HUES48 (cell line): ENCODE results near the gene ARPC5.

Experiments used
- H3K27ac ChIP-seq: one replicate; pipeline ENCODE4 v1.7.0; 2013; ENCODE audit warnings: low read depth, low read length, inconsistent platforms
- H3K27me3 ChIP-seq: 2 replicates; pipeline ENCODE4 v1.6.1; 2013; ENCODE audit warnings: mild to moderate bottlenecking, low read length; ENCODE audit not compliant: control insufficient read depth, insufficient read depth
- H3K36me3 ChIP-seq: 2 replicates; pipeline ENCODE4 v1.6.1; 2013; ENCODE audit warnings: low read length; ENCODE audit not compliant: control insufficient read depth, insufficient read depth
- H3K4me1 ChIP-seq: 2 replicates; pipeline ENCODE4 v1.6.1; 2013; ENCODE audit warnings: mild to moderate bottlenecking, low read length; ENCODE audit not compliant: control insufficient read depth, insufficient read depth
- H3K4me3 ChIP-seq: 2 replicates; pipeline ENCODE4 v1.5.1; 2013; ENCODE audit warnings: mild to moderate bottlenecking, low read depth, low read length
- H3K9ac ChIP-seq: 2 replicates; pipeline ENCODE4 v1.6.1; 2013; ENCODE audit warnings: mild to moderate bottlenecking, low read depth, low read length, moderate library complexity
- H3K9me3 ChIP-seq: 2 replicates; pipeline ENCODE4 v1.6.1; 2013; ENCODE audit warnings: low read length; ENCODE audit not compliant: control insufficient read depth, insufficient read depth

The ARPC5 gene

DNA sequence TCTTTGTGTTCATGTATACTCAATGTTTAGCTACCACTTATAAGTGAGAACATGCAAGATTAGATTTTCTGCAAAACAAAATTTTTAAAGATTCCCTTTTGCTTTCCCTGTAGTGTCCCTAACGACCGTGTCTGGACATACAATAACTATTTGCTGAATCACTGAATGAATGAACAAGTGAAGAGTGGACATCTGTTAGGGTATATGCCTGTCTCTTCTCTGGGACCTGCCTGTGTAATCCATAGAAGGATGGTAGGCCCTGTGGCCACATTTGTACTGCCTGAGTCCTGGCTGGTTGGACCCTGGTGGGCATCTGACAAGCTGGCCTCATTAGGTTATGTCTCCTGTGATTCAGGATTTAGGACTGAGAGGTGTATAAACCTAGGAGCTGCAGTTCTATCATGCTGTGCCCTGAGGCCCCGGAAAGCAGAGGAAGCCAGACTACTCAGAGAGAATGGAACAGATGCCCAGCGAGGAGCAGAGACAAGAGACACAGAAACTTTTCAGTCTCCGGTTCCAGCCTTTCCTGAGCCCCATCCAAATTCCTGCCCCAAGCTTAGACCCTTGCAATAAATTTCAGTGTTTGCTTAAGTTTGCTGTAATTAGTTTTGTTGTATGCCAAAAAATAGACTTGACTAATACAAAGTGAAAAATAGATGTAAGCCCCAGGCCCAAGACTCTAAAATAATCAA lies 37.8 kb downstream of the ARPC5 start:
- Histone ChIP-seq H3K27me3 (no peaks in the 10 kb centered on the region), H3K4me1 (no peaks in the 10 kb centered on the region), H3K4me3 (no peak overlapping the region), H3K27ac (no peak overlapping the region), H3K36me3 (no peaks in the 10 kb centered on the region), H3K9me3 (no peaks in the 10 kb centered on the region), H3K9ac (no peak overlapping the region)

DNA sequence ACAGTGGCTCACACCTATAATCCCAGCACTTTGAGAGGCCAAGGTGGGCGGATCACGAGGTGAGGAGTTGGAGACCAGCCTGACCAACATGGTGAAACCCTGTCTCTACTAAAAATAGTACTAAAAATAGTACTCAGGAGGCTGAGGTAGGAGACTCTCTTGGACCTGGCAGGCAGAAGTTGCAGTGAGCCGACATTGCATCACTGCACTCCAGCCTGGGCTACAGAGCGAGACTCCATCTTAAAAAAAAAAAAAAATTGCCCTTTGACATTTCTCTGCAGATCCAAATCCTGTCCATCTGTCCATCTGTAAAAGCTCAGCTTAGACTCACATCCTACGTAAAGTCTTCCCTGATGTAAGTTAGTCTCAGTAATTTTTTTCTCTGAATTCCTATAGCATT lies 39.1 kb downstream of the ARPC5 start:
- Histone ChIP-seq H3K27ac (no peak overlapping the region), H3K9ac (no peak overlapping the region), H3K36me3 (no peaks in the 10 kb centered on the region), H3K27me3 (no peaks in the 10 kb centered on the region), H3K4me3 (no peak overlapping the region), H3K4me1 (no peaks in the 10 kb centered on the region), H3K9me3 (no peaks in the 10 kb centered on the region)

GRCh38 chr1:183595537-183595936 lies 40.0 kb downstream of the ARPC5 start:
- no peaks in the 10 kb centered on the region for H3K36me3 ChIP-seq
- no peaks in the 10 kb centered on the region for H3K27me3 ChIP-seq
- H3K9ac ChIP-seq, result no peak overlapping the region
- H3K27ac ChIP-seq, result no peak overlapping the region
- no peaks in the 10 kb centered on the region for H3K4me1 ChIP-seq
- no peaks in the 10 kb centered on the region for H3K9me3 ChIP-seq
- no peak overlapping the region for H3K4me3 ChIP-seq

DNA sequence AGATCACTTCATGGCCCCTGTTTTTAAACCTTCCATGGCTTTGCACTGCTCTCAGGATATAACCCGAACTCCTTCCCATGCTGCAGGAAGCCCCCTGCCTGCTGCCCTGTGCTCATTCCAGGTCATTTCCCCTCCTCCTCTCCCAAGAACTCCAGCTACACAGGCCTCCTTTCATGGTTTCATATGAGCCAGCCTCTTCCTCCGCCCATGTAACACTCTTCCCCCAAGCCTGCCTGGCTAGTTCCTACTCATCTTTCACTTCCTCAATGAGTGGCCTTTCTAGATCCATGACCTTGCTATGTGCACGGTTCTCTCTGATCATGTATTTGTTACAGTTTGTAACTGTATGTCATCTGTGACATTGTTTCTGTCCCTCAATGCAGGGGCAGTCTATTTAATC lies 42.2 kb downstream of the ARPC5 start:
- Histone ChIP-seq H3K4me1 (no peaks in the 10 kb centered on the region; the same call in 1 of the 2 replicates), H3K4me3 (no peak overlapping the region), H3K9ac (no peak overlapping the region), H3K27me3 (no peaks in the 10 kb centered on the region), H3K9me3 (no peaks in the 10 kb centered on the region), H3K36me3 (no peaks in the 10 kb centered on the region), H3K27ac (no peak overlapping the region)

GRCh38 chr1:183592733-183593132 lies 42.9 kb downstream of the ARPC5 start:
- H3K36me3 ChIP-seq, result no peaks in the 10 kb centered on the region
- no peak overlapping the region for H3K27ac ChIP-seq
- H3K27me3 ChIP-seq, result no peaks in the 10 kb centered on the region
- no peak overlapping the region for H3K4me3 ChIP-seq
- H3K9me3 ChIP-seq, result no peaks in the 10 kb centered on the region
- H3K4me1 ChIP-seq, result no peaks in the 10 kb centered on the region; the same call in 1 of the 2 replicates
- H3K9ac ChIP-seq, result no peak overlapping the region

DNA sequence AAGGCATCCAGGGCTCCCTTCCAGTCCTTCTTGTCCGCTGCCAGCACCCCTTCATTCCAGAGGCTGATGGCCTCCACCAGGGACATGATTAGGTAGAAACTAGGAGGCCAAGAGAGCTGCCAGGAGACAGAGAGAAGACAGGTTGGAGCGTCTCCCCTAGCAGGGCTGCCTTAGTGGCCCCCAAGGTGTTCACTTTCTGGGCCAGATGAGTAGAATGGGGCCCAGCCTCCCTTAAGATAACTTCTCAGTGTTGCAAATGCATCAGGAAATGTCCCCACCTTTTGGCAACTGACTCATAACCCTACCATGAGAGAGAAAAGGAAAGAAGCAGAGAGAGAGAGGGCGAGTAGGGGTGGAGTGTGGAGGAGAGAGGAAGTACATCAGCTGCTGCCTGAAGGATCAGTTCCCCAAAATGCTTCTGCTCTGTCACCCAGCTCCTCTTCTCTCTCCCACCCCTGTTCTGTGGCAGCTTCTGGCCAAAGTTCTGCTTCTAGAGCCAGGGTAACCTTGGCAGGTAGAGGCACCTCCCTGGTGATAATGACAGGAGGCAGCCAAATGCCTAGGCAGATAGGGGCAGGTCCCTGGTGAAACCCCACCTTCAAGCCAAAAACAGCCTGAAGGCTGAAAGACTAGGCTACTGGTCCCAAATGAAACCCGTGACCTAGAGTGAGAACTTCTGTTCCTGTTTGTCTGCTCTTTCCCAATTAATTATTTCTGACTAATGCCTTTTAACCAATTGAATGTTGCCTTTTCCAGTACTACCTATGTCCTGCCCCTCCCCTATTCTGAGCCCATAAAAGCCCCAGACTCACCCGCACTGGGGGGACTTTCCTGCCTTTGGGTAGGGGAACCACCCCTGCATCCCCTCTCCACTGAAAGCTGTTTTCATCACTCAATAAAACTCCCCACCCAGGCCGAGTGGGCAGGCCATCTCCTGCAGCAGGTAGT lies 45.1 kb downstream of the ARPC5 start, which contains the start of gene NCF2:
TSS of gene NCF2 (minus strand) at position 216 of the 948 bp plus-strand sequence. CDS start at position 86, 130 bp downstream.
- Histone ChIP-seq H3K27ac (no peak within 1 kb of the TSS), H3K9ac (no peak within 1 kb of the TSS), H3K4me3 (no peak within 1 kb of the TSS)

DNA sequence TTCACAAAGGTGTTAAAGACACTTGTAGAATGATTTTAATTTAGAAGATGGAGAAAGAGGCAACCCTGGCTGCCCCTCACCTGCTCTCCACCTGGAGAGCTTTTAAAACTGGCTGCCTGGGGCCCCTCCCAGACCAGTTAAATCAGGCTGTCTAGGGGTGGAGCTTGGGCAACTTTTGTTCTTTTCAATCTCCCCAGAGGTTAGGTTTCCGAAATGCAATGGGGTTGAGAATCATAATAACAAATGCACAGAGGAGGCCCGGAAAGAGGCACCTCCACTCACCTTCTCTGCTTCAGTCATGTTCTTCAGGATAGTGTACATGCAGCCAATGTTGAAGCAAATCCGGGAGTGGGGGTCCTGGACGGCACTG lies 45.7 kb downstream of the ARPC5 start:
- H3K27ac ChIP-seq, result no peak overlapping the region
- peaks cover 3% of the 10 kb centered on the region; the same call in 1 of the 2 replicates for H3K4me1 ChIP-seq
- H3K9ac ChIP-seq, result no peak overlapping the region
- no peaks in the 10 kb centered on the region for H3K36me3 ChIP-seq
- H3K27me3 ChIP-seq, result no peaks in the 10 kb centered on the region
- H3K9me3 ChIP-seq, result no peaks in the 10 kb centered on the region
- no peak overlapping the region for H3K4me3 ChIP-seq

More for the DNA sequence above, 45.1 kb downstream of the ARPC5 start, which contains the start of gene NCF2:
- H3K27me3 ChIP-seq, result no peaks in the 10 kb centered on the region
- H3K36me3 ChIP-seq, result no peaks in the 10 kb centered on the region
- no peaks in the 10 kb centered on the region for H3K9me3 ChIP-seq
- H3K4me1 ChIP-seq, result peaks cover 3% of the 10 kb centered on the region; the same call in 1 of the 2 replicates

- Histone ChIP-seq H3K9ac (no peak overlapping the region), H3K4me1 (peaks cover 3% of the 10 kb centered on the region; the same call in 1 of the 2 replicates), H3K27ac (no peak overlapping the region), H3K4me3 (no peak overlapping the region), H3K9me3 (no peaks in the 10 kb centered on the region), H3K27me3 (no peaks in the 10 kb centered on the region), H3K36me3 (no peaks in the 10 kb centered on the region)
Measured at GRCh38 chr1:183589384-183589783, 46.2 kb downstream of the ARPC5 start.

DNA sequence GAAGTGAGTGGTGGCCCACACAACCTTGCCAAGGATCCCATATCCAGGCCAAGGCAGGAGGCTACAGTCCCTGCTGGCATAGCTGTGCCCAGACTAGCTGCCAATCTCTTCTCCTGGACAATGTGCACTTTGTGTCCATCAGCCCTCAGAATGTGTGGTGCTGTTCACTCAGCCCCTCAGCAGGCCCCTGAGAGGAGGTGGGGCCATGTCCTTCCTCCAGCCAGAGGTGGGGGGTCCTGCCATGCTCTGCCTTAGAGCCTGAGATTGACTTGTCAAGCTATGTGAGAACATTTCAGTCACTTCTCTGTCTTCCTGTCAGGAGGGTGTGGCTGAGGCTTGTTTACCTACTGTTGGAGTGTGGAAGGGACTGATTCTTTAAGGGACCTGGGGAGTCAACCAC lies 46.8 kb downstream of the ARPC5 start:
- no peak overlapping the region for H3K4me3 ChIP-seq
- no peak overlapping the region for H3K27ac ChIP-seq
- H3K36me3 ChIP-seq, result no peaks in the 10 kb centered on the region
- no peaks in the 10 kb centered on the region for H3K27me3 ChIP-seq
- H3K9me3 ChIP-seq, result no peaks in the 10 kb centered on the region
- H3K9ac ChIP-seq, result no peak overlapping the region
- peaks cover 3% of the 10 kb centered on the region; the same call in 1 of the 2 replicates for H3K4me1 ChIP-seq

DNA sequence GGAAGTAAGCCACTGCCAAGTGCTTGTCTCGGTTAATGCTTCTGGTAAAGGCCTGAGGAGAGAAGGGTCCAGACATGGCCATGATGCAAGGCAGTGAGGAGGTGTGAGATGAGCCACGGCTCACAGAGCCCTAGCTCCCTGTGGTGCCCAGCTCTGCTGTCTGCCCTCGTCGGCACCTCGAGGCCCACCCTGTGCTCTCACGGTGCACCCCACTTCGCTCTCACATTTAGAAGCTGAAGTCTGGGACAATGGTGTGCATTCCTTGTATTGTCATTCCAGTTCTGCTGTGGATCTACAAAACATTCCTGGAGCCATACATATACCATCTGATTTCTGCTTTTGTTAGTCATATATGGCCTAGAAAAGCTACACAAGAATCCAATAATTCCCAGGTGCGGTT lies 48.7 kb downstream of the ARPC5 start:
- H3K9ac ChIP-seq, result no peak overlapping the region
- H3K9me3 ChIP-seq, result no peaks in the 10 kb centered on the region
- H3K4me3 ChIP-seq, result no peak overlapping the region
- peaks cover 3% of the 10 kb centered on the region; the same call in 1 of the 2 replicates for H3K4me1 ChIP-seq
- H3K27me3 ChIP-seq, result no peaks in the 10 kb centered on the region
- H3K27ac ChIP-seq, result no peak overlapping the region
- no peaks in the 10 kb centered on the region for H3K36me3 ChIP-seq

GRCh38 chr1:183586455-183586854 lies 49.1 kb downstream of the ARPC5 start:
- H3K36me3 ChIP-seq, result no peaks in the 10 kb centered on the region
- H3K27me3 ChIP-seq, result no peaks in the 10 kb centered on the region
- no peaks in the 10 kb centered on the region for H3K9me3 ChIP-seq
- H3K27ac ChIP-seq, result no peak overlapping the region
- H3K4me1 ChIP-seq, result peaks cover 3% of the 10 kb centered on the region; the same call in 1 of the 2 replicates
- no peak overlapping the region for H3K9ac ChIP-seq
- H3K4me3 ChIP-seq, result no peak overlapping the region
